ENCODE measurements around the gene INPP5D.
A peak's percentile ranks its signal among the peaks of the same experiment; 100 is the strongest.

Gene INPP5D

DNA sequence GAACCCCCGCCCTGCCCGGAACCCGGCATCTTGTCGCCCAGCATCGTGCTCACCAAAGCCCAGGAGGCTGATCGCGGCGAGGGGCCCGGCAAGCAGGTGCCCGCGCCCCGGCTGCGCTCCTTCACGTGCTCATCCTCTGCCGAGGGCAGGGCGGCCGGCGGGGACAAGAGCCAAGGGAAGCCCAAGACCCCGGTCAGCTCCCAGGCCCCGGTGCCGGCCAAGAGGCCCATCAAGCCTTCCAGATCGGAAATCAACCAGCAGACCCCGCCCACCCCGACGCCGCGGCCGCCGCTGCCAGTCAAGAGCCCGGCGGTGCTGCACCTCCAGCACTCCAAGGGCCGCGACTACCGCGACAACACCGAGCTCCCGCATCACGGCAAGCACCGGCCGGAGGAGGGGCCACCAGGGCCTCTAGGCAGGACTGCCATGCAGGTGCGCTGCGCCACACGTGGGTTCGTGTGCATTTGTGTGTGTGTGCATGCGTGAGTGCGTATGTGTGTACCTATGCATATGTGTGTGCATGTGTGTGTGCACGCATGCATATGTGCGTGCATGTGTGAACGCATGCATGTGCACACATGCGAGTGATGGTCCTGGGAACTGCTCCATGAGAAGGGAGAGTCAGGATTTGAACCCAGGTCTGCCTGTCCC, 144.3 kb downstream of the INPP5D start:
- DNase-seq, result no peak

- no peak for DNase-seq
Measured at GRCh38 chr2:233208382-233209116, 148.4 kb downstream of the INPP5D start.

DNA sequence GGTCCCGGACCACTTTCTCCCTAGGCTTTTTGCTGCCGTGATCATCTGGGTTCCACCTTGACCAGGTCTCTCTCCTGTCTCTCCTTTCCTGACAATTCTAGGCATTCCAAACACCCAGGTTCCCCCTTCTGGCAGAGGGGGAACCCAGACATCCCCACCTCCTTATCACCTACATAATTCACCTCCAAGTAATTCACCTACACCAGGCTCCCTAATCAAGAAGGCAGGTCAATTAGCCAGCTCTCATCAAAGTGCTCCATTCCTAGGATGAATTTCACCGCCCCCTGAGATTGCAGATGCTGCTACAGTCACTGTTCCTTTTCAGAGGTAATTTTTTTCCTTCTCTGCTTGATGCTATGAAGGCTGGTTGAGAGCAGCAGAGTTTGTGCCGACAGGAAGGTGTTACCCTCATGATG, 149.0 kb downstream of the INPP5D start:
- DNase-seq, result no peak

- DNase-seq, result peak in 28 of 56 donors; percentile 10 to 73 (median 30)
Measured at GRCh38 chr2:233209533-233210171, 149.5 kb downstream of the INPP5D start.

DNA sequence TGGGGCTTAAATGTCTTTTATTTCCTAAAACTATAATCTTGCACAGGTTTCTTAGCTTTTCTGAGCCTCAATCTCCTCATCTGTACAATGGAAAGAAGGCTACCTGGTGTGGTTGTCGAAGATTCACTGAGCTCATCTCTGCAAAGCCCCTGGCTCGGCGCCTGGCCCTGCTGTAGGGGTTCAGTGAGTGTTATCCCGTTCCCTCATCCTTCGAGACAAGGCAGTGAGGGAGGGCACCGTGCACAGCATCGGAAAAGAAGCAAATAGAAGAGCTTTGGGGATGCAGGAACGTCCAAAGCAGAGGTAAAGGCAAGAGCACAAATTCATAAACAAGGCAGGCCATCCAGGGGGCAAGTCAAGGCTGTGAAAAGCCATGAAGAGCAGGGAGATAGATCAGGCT, 150.1 kb downstream of the INPP5D start:
- no peak for DNase-seq

- DNase-seq, result peak in 10 of 56 donors; percentile 3 to 28 (median 13)
Measured at GRCh38 chr2:233210843-233211547, 150.9 kb downstream of the INPP5D start.

GRCh38 chr2:233211548-233211895, 151.4 kb downstream of the INPP5D start:
- peak in 1 of 56 donors; percentile 28 for DNase-seq

- no peak for DNase-seq
Measured at GRCh38 chr2:233213011-233213410, 152.9 kb downstream of the INPP5D start.

GRCh38 chr2:233213975-233214374, 153.8 kb downstream of the INPP5D start:
- no peak for DNase-seq

GRCh38 chr2:233217892-233218377, 157.8 kb downstream of the INPP5D start:
- DNase-seq, result no peak

- DNase-seq, result no peak
Measured at GRCh38 chr2:233218836-233219235, 158.7 kb downstream of the INPP5D start.

DNA sequence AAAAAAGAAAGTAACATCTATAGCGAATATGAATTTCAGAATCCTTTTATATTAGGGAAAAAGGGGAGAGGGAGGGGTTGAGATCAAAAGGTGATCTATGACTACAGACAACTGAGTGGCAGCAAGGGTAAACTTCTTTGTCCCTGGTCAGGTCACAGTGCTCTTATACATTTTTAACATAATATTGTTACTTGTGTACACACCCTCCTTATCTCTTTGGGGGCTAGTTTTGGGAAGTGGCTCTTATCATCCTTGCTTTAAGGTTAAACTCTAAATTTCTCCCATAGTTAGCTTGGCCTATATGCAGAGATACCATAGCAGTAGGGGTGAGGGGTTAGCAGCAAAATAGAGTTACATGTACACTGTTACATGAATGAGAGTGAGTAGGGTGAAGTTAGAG, 159.7 kb downstream of the INPP5D start:
- DNase-seq, result no peak

DNA sequence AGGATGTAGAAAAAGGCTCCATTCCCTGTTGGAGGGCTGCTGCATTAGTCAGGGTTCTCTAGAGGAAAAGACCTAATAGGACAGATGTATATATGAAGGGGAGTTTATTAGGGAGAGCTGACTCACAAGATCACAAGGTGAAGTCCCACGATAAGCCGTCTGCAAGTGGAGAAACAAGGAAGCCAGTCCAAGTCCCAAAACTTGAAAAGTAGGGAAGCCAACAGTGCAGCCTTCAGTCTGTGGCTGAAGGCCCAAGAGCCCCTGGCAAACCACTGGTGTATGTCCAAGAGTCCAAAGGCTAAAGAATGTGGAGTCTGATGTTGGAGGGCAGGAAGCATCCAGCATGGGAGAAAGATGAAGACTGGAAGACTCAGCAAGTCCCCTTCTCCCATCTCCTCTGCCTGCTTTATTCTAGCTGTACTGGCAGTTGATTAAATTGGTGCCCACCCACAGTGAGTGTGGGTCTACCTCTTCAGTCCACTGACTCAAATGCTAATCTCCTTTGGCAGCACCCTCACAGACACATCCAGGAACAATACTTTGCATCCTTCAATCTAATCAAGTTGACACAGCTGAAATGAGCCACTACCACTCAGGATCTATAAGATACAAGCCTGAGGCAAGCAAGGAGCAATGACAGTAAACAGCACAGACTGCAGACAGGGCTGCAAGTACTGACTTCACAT, 161.4 kb downstream of the INPP5D start:
- DNase-seq, result no peak

DNA sequence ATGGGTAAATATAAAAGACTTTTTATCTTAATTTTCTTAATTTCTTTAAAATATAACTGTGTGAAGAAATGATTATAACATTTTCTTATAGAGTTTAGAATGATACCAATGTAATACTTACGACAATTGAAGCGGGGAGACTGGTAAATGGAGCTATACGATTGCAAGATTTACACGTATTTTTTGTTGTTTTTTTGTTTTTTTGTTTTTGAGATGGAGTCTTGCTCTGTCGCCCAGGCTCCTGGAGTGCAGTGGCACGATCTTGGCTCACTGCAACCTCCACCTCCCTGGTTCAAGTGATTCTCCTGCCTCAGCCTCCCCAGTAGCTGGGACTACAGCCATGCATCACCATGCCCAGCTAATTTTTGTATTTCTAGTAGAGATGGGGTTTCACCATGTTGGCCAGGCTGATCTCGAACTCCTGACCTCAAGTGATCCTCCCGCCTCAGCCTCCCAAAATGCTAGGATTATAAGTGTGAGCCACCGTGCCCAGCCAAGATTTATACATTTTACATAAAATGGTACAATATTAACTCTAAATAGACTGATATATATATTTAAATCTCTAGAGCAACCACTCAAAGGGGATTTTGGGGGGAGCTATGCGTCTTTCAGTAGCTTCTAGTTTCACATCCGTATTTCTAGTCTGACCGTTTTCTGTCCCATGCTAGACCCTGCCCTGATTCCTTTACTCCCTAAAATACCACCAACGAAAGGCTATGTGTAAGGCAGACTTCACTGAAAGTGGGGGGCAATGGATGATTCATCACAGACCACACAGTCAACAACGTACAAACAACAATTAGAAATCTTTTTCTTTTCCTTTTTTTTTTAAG, 163.1 kb downstream of the INPP5D start:
- DNase-seq, result no peak

- DNase-seq, result no peak
Measured at GRCh38 chr2:233225230-233226068, 165.3 kb downstream of the INPP5D start.

- no peak for DNase-seq
Measured at GRCh38 chr2:233226511-233227031, 166.4 kb downstream of the INPP5D start.

DNA sequence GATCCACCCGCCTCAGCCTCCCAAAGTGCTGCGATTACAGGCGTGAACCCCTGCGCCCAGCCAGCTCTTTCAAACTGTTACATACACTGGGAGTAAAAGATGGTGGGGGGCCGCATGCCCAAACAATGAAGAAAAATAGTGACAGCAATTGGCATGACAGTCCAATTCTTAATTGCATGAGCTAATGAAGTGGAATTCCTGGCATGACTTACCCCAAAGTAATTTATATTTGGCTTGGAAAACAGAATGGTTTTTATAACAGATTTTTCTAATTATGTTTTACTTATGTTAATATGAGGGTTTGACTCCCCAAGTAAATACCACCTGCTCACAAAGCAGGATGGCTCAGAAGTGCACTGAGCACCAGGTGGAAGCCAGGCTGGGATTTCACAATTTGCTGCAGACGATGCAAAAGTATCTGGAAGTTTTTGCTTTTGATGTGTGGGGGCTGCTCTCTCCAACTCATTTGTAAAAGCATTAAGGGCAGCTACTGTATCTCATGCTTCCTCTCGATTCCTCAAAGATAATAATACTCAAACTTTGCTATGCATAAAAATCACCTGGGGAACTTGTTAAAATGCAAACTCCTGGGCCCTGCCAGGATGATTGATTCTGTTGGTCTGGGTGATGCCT, 167.3 kb downstream of the INPP5D start:
- DNase-seq, result peak in 2 of 56 donors; percentile 12 to 37

DNA sequence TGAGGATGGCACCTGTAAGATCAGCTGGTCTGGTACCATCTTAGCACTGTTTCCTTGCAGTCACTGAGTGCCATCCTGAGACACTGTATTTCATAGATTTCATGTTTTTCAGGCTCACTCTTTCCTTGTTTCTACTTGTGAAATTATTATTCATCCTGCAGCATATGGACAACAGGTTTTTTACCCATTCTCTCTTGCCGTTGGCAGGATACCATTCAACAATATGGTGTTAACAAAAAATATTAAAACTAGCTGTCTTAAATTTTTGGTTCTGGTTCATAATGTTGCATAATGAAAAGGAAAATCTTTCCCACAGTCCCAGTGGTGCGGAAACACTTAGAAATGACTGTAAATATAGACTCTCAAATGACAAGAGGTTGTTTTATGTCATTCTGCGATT, 168.2 kb downstream of the INPP5D start:
- DNase-seq, result no peak
